Measurements from ENCODE around the gene OPALIN.

DNA sequence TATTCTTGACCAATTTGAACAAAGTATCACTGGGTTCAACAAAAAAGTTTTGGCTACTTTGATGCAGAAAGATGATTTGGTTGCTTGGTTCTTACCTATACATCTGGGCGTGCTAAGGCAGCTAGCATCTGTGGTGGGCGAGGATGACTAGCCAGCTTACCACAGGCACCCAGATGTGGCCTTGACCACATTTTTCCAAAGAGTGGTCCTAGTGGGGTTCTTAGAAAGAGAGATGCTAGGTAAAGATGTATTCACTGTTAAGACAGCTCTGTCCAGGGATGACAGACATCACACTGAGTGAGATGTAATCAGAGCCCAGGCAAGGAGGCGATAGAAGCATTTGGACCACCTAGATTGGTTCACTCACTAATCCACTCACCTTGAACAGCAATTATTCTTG is 53.8 kb downstream of the OPALIN start:
- no peak for TF ChIP-seq CTCF (conservative IDR thresholded peaks at IDR 0.05; ENCODE audit: low read depth, low read length)
- TF ChIP-seq EZH2 (IDR thresholded peaks at IDR 0.05; ENCODE audit: borderline replicate concordance, low read depth, low read length, poor library complexity, severe bottlenecking), result no peak
